CD4-positive, alpha-beta T cell treated with Interleukin-12 subunit alpha and Interleukin-12 subunit beta, for 1 hour (primary cell): ENCODE measurements around the gene USB1.

Experiments
- DNase-seq: peaks from one replicate; pipeline ENCODE4 v3.0.0-alpha.2; 2020

Gene USB1

GRCh38 chr16:58021661-58022551 lies 20.7 kb downstream of the USB1 start:
- no peak for DNase-seq

DNA sequence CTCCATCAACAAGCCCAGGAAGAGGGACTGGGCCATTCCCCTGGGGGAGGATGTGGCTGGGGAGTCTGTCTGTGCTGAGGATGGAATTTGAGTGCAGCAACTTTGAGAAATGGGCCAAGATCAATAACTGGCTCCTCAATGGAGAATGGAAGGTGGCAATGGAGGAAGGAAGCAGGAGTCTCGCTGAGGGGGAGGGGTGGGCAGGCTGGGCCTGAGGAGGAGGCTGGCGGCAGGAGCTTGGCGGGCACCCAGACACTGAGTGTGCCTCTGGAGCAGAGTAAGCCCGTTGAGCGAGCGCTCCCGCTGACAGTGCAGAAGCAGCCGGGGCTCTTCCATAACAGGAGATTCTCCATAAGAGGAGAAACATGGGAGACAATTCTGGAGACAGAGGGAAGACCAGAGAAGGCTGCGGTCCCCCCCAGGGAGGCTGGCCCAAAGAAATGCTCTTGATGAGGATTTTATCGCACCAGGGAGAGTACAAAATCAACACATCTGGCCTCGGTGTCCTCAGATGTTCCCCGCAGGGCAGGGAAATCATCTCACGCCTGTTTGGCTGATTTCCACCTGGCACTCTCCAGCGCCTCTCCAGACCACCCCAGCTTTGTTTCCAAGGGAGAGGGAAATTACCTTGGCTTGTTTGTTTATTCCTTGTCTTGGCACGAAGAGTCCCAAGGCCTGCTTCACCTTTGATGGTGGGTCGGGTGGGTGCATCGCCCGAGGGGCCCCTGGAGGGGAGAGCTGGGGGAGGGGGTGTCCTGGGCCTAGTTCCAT lies 21.6 kb downstream of the USB1 start:
- no peak for DNase-seq

DNA sequence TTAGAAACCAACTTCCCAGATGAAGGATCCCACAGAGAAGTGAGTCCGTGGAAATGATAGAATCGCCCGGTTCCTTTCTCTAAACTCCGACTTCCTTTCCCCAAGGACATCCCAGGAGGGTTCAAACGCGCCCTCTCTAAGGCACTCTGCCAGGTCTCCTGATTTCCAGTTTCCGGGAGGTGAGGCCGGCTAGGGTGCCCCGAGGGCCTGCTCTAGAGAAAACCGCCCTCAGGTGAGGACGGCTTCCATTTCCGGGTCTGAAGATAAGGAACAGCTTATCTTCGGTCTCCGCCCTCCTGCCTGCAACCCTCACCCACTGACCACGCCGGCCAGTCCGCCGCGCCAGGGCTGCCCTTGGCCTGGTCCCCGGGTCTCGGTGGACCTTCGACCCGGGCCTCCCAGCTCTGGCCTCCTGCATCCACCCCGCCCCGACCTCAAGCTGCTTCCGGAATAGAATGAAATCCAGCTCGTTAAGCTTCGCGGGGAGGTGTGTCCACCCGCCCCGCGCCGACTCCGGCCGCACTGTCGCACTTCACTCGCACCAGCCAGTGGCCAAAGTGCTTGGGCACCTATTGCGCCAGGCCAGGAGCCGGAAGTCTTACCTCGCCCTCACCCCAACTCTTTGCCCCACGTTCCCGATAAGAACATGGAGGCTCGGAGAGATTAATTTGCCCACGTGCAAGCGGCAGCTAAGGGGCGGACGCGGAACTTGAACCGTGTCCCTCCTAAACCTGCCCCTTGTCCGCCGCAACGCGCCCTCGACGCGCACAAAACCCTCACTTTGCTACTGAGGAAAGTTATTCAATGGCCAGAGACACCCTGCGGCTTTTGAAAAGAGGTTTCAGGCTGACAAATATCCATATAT lies 23.5 kb downstream of the USB1 start:
- peak; percentile 24 for DNase-seq

- peak; percentile 72 for DNase-seq
These were observed 24.3 kb downstream of the USB1 start, which contains the start of gene MMP15 for GRCh38 chr16:58025351-58026138. TSS of gene MMP15 (plus strand) at chr16:58025754. CDS start at chr16:58026351, 597 bp downstream.

- DNase-seq = no peak
These were observed 25.0 kb downstream of the USB1 start for GRCh38 chr16:58026139-58026704.

GRCh38 chr16:58026705-58027160 lies 25.5 kb downstream of the USB1 start:
- DNase-seq = no peak

DNA sequence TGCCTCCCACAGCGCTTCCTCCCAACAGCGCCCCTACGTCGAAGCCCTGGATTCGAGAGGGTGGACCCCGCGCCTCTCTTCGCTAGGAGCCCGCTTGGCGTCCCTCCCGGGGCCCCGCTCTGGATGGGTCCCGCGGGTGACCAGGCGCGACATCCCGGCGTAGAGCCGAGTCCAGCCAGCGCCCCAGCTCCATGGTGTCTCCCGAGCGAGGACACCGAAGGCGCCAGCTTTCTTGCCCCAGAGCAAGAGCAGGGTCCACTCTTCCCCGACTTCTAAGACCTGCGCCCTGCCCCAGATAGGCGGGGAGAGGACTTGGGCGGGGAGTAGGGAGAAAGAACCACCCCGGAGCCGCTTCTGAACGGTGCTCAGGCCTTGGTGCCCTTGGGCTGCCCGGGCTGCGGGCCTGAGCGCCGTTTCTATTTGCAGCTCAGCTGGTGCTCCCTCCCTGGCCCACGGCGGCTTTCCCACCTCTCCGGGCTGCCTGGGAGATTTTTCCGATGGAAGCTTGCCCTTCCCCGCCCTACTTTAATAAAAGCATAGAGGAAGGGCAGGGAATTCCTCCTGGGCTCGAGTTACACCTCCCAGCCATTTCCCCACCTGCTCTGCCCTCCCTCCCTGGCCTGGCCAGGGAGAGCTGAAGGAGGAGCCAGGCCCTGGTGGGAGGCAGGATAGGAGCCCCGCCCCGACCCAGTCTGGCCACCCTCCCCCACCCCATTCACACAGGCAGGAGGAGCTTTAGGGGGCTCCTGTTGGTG lies 26.1 kb downstream of the USB1 start:
- no peak for DNase-seq

DNA sequence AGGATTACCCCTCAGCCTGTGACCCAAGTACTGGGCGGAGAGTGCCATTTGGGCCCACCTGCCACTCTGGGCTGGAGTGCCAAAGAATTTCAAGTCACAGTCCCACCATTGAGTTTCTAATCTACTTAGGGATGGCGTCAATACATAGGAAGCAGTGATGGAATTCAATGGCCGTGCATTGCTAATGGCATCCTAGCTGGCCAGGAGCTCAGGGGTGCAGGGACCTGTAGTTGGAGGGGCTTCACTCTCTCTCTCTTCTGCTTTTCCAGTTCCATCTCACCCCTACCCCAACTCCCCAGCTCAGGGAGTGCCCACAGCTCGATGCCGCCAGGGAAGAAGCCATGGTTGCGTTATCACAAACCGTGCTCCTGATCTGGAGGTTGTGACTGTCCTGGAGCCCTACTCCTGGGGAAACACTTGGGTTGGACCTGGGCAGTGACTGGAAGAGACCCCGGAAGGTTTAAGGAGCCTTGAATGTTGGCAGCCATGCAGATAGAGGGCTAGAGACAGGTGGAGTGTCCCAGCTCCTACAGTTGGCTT lies 26.8 kb downstream of the USB1 start:
- no peak for DNase-seq

- DNase-seq = no peak
These were observed 27.4 kb downstream of the USB1 start for GRCh38 chr16:58028541-58029070.

DNA sequence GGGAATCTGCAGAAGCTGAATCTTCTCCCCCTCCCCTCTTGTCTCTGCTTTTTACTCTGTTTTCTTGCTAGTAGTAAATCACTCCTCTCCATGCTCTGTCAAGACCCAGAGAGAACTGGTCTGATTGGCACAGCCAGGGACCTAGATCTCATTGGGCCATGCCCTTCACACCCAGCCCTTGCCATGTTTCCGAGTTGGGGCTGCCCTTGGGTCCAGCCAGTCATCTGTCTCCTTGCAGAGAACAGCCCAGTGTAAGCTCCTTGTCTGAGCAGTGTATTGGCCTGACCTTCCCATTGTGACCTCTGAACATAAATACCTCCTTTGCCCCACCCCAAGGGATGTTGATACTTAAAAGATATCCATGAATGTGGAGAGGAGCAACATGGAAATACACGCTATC lies 28.2 kb downstream of the USB1 start:
- no peak for DNase-seq

- DNase-seq = no peak
These were observed 29.1 kb downstream of the USB1 start for GRCh38 chr16:58030136-58030840.

DNA sequence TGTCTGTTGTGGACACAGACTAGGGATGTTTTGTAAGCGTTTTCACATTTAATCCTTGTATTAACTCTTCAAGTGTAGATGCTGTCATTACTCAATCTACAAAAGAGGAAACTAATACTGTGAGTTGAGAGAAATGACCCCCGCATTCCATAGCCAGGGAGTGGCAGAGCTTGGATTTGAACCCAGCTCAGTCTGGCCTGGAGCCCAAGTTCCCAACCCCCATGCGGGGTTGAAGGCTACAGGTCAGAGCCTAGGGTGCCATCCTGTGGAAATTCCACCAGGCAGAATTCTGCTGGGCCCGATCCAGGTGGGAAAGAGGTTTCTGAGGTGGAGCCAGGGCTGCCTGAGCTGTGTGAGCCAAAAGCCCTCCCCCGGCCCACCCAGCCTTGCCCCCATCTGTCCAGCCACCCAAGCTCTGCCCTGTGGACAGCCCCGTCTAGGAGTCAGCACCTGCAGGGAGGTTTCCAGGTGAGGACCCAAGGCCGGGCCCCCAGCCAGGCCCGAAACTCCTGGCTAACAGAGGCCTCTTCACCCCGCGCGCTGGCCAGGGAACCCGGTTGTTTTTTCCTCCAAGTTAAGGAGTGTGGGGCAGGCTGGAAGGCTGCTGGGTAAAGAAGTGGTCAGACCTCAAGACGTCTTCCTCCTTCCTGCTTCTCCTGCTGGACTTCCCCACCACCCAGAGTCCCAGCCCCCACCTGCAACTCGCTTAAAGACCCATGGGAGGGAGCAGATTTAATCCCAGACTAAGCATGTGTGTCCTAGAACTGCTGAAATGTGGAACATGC lies 30.0 kb downstream of the USB1 start:
- DNase-seq = no peak

DNA sequence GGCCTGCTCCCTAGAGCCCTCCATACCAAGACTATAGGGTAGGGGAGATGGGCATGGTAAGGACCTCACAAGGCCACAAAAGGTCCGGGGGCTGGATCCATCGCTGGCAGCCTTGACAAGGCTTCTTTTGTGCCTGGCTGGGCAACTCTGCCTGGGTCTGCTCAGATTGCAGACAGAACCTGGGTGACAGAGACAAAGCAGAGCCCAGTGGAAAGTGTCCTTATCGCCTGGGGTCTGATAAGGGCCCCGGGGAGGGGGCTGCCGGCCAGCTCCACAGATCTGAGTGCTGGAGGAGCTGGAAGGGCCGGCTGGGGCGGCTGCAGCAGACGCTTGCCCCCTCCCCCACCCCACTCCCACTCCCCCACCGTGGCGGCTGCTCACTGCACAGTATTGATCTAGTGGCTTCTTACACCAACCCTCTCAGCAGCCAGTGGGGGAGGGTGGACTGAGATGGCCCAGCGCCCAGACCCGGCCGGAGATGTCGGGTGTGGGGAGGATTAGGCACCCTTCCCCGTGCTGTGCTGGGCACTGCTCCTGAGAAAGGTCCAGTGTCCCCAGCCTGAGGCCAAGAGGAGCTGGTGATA lies 31.6 kb downstream of the USB1 start:
- DNase-seq = no peak

DNA sequence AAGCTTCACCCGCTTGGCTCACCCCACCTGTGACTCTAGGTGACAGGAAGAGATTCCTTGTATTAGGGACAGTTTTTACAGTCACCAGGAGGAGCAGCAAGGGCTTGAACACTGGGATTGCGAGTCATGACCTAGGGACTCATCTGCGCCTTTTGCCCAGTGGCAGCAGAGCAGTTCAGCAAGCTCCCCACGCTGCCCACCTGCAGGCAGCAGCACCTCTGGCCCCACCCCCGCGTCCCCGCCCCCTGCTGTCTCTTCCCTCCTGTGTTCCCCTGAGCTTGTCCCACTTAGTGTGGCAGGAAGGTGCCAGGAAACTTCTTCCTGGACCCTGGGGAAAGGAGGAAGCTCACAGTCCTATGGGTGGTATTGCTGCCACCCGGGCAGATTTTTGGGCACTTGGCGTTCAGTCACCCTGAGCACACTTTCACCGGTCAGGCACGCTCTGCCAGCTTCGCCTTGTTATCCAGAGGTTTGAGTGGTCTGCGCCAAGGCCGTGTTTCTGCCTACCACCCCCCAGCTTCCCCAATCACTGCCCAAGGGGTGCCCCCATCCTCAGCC lies 33.0 kb downstream of the USB1 start:
- DNase-seq = no peak

DNA sequence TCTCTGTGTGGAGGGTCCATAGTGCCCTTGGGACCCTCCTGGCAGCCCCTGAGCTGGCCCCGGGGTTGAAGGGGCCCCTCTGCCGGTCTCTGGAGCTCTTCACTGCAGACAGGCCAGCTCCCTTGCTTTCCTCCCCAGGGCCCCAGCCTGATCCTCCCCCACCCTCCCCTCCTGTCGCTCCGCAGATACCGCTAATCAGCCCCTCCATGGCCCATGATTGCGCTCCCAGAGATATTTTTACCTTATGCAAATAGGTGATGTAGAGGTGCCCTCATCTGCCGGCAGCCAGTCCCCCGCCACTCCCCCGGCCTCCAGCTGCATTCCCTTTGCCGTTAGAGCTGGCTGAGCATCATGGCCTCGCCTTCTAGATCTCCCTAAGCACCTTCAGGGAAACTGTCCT lies 33.6 kb downstream of the USB1 start:
- no peak for DNase-seq

GRCh38 chr16:58035356-58036170 lies 34.4 kb downstream of the USB1 start:
- no peak for DNase-seq

GRCh38 chr16:58036943-58037342 lies 35.7 kb downstream of the USB1 start:
- DNase-seq = no peak
